HFF-Myc (cell line): ENCODE results near the gene HDDC3.
"Not testable (repeated sequence)": the region's sequence is repeated elsewhere in the genome, so short reads cannot be mapped to it uniquely, and the experiment has no call there.

Experiments used
- DNase-seq: peaks from one replicate; pipeline ENCODE4 v3.0.0-alpha.2; 2011; ENCODE audit warnings: low read depth; ENCODE audit errors: extremely low read depth
- H3K4me3 ChIP-seq: replicated peaks from 2 replicates; pipeline ENCODE4 v1.5.1; 2011; ENCODE audit warnings: low read depth, mild to moderate bottlenecking, control low read depth, low read length
- TF ChIP-seq, protein P1 (sequence below): IDR thresholded peaks from 2 replicates; pipeline ENCODE4 v1.5.1; 2012; ENCODE audit warnings: mild to moderate bottlenecking, low read depth, low read length, control low read depth; ENCODE audit errors: missing control alignments

Gene HDDC3

DNA sequence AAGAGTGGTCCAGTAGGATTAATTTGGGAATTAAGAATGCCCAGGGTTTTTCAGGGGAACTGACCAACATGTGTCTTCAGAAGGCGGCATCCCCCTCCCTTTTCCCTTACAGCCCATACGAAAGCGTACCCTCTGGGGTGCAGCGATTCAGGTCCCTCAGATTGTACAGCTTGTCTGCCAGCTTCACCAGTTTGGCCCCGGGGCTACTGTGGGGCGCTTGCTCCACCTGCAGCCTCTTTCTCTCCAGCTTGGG is 848 bp downstream of the HDDC3 start:
- DNase-seq = no peak
- TF ChIP-seq, protein P1, sequence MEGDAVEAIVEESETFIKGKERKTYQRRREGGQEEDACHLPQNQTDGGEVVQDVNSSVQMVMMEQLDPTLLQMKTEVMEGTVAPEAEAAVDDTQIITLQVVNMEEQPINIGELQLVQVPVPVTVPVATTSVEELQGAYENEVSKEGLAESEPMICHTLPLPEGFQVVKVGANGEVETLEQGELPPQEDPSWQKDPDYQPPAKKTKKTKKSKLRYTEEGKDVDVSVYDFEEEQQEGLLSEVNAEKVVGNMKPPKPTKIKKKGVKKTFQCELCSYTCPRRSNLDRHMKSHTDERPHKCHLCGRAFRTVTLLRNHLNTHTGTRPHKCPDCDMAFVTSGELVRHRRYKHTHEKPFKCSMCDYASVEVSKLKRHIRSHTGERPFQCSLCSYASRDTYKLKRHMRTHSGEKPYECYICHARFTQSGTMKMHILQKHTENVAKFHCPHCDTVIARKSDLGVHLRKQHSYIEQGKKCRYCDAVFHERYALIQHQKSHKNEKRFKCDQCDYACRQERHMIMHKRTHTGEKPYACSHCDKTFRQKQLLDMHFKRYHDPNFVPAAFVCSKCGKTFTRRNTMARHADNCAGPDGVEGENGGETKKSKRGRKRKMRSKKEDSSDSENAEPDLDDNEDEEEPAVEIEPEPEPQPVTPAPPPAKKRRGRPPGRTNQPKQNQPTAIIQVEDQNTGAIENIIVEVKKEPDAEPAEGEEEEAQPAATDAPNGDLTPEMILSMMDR = no peak
- H3K4me3 ChIP-seq = peak overlapping the region; percentile 92

DNA sequence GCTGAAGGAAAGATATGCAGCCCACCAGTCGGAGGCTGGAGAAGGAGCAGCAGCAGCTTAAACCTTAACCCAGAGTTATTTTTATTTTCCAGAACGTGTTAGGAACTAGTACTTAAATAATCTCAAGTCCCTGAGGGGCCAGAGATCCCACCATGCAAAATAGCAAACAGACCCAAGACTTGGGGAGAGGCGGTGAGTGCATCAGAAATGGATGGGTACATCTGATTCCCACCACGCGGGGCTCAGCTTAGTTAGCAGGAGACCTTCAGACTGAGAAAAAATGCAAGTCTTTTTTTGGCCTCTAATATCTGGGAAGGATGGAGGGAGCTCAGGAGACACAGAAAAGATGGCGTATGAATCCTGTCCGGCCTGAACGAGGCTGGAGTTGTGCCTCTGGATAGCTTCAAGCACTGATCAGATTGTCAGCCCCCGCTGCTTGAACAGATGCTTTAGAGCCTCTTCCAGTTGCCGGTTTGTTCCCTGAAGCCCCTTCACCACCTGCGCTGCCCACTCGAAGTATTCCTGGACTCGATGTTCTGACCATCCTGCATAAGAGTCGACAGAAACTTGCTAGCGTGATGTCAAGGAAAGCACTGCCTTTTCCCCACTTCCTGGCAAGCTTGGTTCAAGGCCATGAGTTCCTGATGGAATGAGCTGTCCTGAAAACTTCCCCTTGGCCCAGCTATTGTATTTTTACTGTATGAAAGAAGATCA is 1.3 kb downstream of the HDDC3 start:
- H3K4me3 ChIP-seq = peak overlapping the region; percentile 92
- DNase-seq = no peak
- TF ChIP-seq, protein P1 = no peak

DNA sequence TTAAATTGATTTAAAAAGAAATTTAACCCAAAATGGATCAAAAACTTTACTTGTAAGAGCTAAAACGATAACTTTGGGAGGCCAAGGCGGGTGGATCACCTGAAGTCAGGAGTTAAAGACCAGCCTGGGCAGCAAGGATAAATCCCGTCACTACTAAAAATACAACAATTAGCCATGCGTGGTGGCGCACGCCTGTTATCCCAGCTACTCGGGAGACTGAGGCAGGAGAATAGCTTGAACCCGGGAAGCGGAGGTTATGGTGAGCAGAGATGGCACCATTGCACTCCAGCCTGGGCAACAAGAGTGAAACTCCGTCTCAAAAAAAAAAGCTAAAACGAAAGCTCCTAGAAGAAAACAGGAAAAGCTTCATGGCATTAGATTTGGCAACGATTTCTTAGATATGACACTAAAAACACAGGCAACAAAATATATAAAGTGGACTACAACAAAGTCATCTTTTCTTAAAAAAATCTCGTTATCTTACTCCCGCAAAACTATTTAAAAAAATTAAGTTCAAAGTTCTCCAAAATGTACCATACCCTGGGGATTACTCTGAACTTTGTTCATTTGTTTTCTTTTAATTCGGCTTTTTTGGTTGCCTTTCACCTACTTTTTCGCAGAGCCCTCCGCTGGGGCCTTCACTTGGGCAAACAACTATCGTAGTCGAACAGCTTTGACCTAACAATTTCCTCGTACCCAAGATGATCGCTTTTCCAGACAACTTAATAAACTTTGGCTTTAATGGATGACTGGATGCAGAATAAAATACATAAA is 2.9 kb downstream of the HDDC3 start:
- peak overlapping the region; percentile 50 for H3K4me3 ChIP-seq
- TF ChIP-seq, protein P1 = no peak
- DNase-seq = no peak

DNA sequence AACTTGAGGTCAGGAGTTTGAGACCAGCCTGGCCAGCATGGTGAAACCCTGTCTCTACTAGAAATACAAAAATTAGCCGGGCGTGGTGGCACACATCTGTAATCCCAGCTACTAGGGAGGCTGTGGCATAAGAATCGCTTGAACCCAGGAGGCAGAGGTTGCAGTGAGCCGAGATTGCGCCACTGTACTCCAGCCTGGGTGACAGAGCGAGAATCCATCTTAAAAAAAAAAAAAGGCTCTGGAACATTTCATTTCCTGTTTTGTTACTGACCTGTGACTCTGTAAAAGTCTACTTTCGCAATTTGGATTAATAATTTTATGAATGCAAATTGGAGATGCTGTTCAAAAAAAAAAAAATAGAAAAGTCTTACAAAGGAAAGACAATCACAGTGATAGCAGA is 4.2 kb downstream of the HDDC3 start:
- DNase-seq, H3K4me3 ChIP-seq: not testable (repeated sequence)

DNA sequence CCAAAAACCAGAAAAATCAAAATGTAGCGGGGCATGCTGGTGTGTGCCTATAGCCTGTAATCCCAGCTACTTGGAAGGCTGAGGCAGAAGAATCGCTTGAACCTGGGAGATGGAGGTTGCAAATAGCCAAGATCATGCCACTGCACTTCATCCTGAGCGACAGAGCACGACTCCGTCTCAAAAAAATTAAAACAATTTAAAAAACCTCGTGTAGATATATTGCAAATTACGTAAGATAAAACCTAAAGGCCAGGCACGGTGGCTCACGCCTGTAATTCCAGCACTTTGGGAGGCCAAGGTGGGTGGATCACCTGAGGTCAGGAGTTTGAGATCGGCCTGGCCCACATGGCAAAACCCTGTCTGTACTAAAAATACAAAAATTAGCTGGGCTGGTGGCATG is 5.6 kb downstream of the HDDC3 start:
- not testable (repeated sequence) for DNase-seq, H3K4me3 ChIP-seq

DNA sequence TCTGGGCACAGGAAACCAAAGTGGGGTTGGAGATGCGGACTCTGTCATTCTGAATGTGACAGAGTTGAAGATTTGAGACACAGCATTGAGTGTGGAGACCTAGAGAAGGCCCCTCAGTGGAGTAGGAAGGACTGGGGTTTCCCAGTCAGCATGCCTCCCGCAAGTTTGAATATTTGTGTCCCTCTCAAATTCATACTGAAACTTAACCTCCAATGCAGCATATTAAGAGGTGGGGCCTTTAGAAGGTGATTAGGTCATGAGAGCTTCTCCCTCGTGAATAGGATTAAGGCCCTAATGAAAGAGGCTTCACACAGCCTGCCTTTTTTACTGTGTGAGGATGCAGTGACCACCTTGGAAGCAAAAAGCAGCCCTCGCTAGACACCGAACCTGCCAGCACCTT is 8.0 kb downstream of the HDDC3 start:
- H3K4me3 ChIP-seq = no peak overlapping the region
- DNase-seq = no peak
- TF ChIP-seq, protein P1 = no peak

DNA sequence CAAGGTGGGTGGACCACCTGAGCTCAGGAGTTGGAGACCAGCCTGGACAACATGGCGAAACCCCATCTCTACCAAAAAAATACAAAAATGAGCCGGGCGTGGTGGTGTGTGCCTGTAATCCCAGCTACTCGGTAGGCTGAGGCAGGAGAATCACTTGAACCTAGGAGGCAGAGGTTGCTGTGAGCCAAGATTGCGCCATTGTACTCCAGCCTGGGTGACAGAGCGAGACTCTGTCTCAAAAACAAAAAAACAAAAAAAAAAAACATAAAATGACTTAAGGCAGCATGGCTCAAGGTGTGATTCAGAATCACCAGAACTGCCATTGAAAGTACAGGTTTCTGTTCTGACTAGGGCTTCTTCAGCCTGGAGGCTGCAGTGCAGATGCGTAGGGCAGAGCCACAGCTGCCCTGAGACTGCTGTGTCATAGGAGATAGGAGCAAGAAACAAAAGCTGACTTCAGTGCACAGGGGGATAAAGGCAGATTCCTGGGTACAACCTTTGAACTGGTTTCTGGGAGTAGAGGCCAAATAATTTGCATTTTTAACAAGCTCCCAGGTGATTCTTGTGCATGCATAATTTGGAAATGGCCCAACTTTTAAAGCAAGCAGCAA is 9.5 kb downstream of the HDDC3 start:
- DNase-seq, H3K4me3 ChIP-seq: not testable (repeated sequence)

DNA sequence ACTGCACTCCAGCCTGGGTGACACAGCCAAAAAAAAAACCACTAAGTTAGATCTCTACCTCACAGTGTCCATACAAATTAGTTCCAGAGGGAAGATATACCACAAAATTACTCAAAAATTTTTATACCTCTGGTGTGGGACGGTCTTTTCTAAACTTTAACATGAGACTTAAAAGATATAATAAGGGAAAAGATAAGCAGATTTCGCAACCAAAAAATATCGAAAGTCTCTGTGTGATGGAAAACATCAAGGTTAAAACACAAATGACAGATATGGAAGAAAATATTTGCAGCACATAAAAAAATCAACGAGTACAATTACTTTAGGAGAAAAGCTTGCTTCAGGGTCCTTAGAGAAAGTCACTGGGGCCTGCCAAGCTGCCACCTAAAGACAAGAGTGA is 10.5 kb downstream of the HDDC3 start:
- H3K4me3 ChIP-seq = no peak overlapping the region
- DNase-seq = no peak
- TF ChIP-seq, protein P1 = no peak
